H9 (cell line): Measurements from ENCODE around the gene UFSP2. TPM values are rescaled to one million over a fixed set of nuclear protein-coding genes. Genes with fewer than 3 reads are reported as not detected.

ENCODE experiments used
- DNase-seq: peaks from one replicate; pipeline ENCODE4 v3.0.0-alpha.2; 2017
- H2AFZ ChIP-seq: one replicate; pipeline ENCODE4 v1.6.1; 2013; ENCODE audit warnings: mild to moderate bottlenecking, low read length, control low read depth, moderate library complexity
- H2AK5ac ChIP-seq: 2 replicates; pipeline ENCODE4 v1.6.1; 2013; ENCODE audit warnings: low read length, control low read depth, mixed read lengths; ENCODE audit not compliant: insufficient read length
- H2BK120ac ChIP-seq: one replicate; pipeline ENCODE4 v1.6.1; 2013; ENCODE audit warnings: low read depth, mild to moderate bottlenecking, low read length, control low read depth, inconsistent platforms; ENCODE audit not compliant: poor library complexity, severe bottlenecking
- H2BK12ac ChIP-seq: 2 replicates; pipeline ENCODE4 v1.6.1; 2013; ENCODE audit warnings: low read length, control low read depth, mixed read lengths, low read depth; ENCODE audit not compliant: insufficient read length
- H2BK15ac ChIP-seq: 2 replicates; pipeline ENCODE4 v1.6.1; 2013; ENCODE audit warnings: low read depth, low read length, control low read depth
- H2BK20ac ChIP-seq: one replicate; pipeline ENCODE4 v1.6.1; 2013; ENCODE audit warnings: low read depth, mild to moderate bottlenecking, low read length, control low read depth, inconsistent platforms; ENCODE audit not compliant: poor library complexity, severe bottlenecking
- H2BK5ac ChIP-seq: 2 replicates; pipeline ENCODE4 v1.6.1; 2013; ENCODE audit warnings: low read length, control low read depth, mixed read lengths; ENCODE audit not compliant: insufficient read length
- H3K14ac ChIP-seq: 2 replicates; pipeline ENCODE4 v1.6.1; 2013; ENCODE audit warnings: low read length, control low read depth; ENCODE audit not compliant: insufficient read depth
- H3K18ac ChIP-seq: 2 replicates; pipeline ENCODE4 v1.6.1; 2013; ENCODE audit warnings: low read depth, mild to moderate bottlenecking, mixed read lengths, low read length, control low read depth; ENCODE audit not compliant: insufficient read length
- H3K23ac ChIP-seq: 2 replicates; pipeline ENCODE4 v1.6.1; 2013; ENCODE audit warnings: low read length, control low read depth, mixed read lengths, low read depth; ENCODE audit not compliant: insufficient read length
- H3K23me2 ChIP-seq: 2 replicates; pipeline ENCODE4 v1.6.1; 2013; ENCODE audit warnings: low read depth, mild to moderate bottlenecking, mixed read lengths, low read length, control low read depth; ENCODE audit not compliant: insufficient read length, poor library complexity, severe bottlenecking
- H3K27ac ChIP-seq: 2 replicates; pipeline ENCODE4 v1.5.1; 2013; ENCODE audit warnings: low read length, control low read depth, mixed read lengths, low read depth; ENCODE audit not compliant: insufficient read length
- H3K27me3 ChIP-seq: 2 replicates; pipeline ENCODE4 v1.6.1; 2013; ENCODE audit warnings: low read length, control low read depth, inconsistent platforms; ENCODE audit not compliant: insufficient read depth
- H3K4ac ChIP-seq: 2 replicates; pipeline ENCODE4 v1.6.1; 2013; ENCODE audit warnings: low read depth, mild to moderate bottlenecking, control low read depth, inconsistent platforms, low read length, moderate library complexity
- H3K4me1 ChIP-seq: 2 replicates; pipeline ENCODE4 v1.6.1; 2013; ENCODE audit warnings: low read length, control low read depth, inconsistent platforms; ENCODE audit not compliant: insufficient read depth
- H3K4me2 ChIP-seq: 2 replicates; pipeline ENCODE4 v1.6.1; 2013; ENCODE audit warnings: low read length, control low read depth, mixed read lengths; ENCODE audit not compliant: insufficient read length, insufficient read depth
- H3K56ac ChIP-seq: 2 replicates; pipeline ENCODE4 v1.6.1; 2013; ENCODE audit warnings: low read depth, mild to moderate bottlenecking, mixed read lengths, low read length, control low read depth; ENCODE audit not compliant: insufficient read length
- H3K79me1 ChIP-seq: 2 replicates; pipeline ENCODE4 v1.6.1; 2013; ENCODE audit warnings: low read depth, mild to moderate bottlenecking, moderate library complexity, low read length, control low read depth, inconsistent platforms; ENCODE audit not compliant: insufficient read depth, poor library complexity, severe bottlenecking
- H3K79me2 ChIP-seq: 2 replicates; pipeline ENCODE4 v1.6.1; 2013; ENCODE audit warnings: low read length, control low read depth, inconsistent platforms; ENCODE audit not compliant: insufficient read depth
- H3K9ac ChIP-seq: 2 replicates; pipeline ENCODE4 v1.6.1; 2013; ENCODE audit warnings: low read length, control low read depth, mixed read lengths; ENCODE audit not compliant: insufficient read length; ENCODE audit errors: extremely low read depth
- H3K9me3 ChIP-seq: one replicate; pipeline ENCODE4 v1.6.1; 2013; ENCODE audit warnings: low read depth, low read length, inconsistent platforms; ENCODE audit not compliant: control insufficient read depth
- H3T11ph ChIP-seq: one replicate; pipeline ENCODE4 v1.6.1; 2013; ENCODE audit warnings: mild to moderate bottlenecking, low read length, control low read depth, inconsistent platforms
- H4K20me1 ChIP-seq: one replicate; pipeline ENCODE4 v1.6.1; 2013; ENCODE audit not compliant: control insufficient read depth, insufficient read length, insufficient read depth
- H4K5ac ChIP-seq: 2 replicates; pipeline ENCODE4 v1.6.1; 2013; ENCODE audit warnings: low read depth, mild to moderate bottlenecking, mixed read lengths, low read length, control low read depth; ENCODE audit not compliant: insufficient read length
- H4K8ac ChIP-seq: replicated peaks from 2 replicates; pipeline ENCODE4 v1.6.1; 2013; ENCODE audit warnings: low read length, control low read depth, mixed read lengths, low read depth; ENCODE audit not compliant: insufficient read length
- H4K91ac ChIP-seq: 2 replicates; pipeline ENCODE4 v1.6.1; 2013; ENCODE audit warnings: low read depth, mild to moderate bottlenecking, moderate library complexity, mixed read lengths, low read length, control low read depth; ENCODE audit not compliant: insufficient read length
- H3K27ac Mint-ChIP-seq, 3 experiments: 2 replicates in 2 of 3; 3 replicates in 1 of 3; pipeline ENCODE4 v1.8.0; 2020 to 2021; ENCODE audit warnings: mixed read lengths in 3 of 3, mild to moderate bottlenecking in 1 of 3, moderate library complexity in 1 of 3
- H3K27me3 Mint-ChIP-seq: 2 replicates; pipeline ENCODE4 v1.8.0; 2021; ENCODE audit warnings: low read depth, mild to moderate bottlenecking, moderate library complexity, mixed read lengths
- H3K36me3 Mint-ChIP-seq, 3 experiments: 2 replicates in 2 of 3; 3 replicates in 1 of 3; pipeline ENCODE4 v1.8.0; 2020 to 2021; ENCODE audit warnings: low read depth in 3 of 3, mixed read lengths in 3 of 3; ENCODE audit not compliant: insufficient read depth in 1 of 3
- H3K4me1 Mint-ChIP-seq, 2 experiments: 2 replicates each; pipeline ENCODE4 v1.8.0; 2020; ENCODE audit warnings: mixed read lengths in 2 of 2
- H3K4me3 Mint-ChIP-seq, 2 experiments: 2 replicates in 1 of 2; 3 replicates in 1 of 2; pipeline ENCODE4 v1.8.0; 2020 to 2021; ENCODE audit warnings: mild to moderate bottlenecking in 2 of 2, mixed read lengths in 2 of 2, moderate library complexity in 1 of 2
- H3K9me3 Mint-ChIP-seq, 2 experiments: 2 replicates in 1 of 2; 3 replicates in 1 of 2; pipeline ENCODE4 v1.8.0; 2020; ENCODE audit warnings: mild to moderate bottlenecking in 2 of 2, mixed read lengths in 2 of 2, moderate library complexity in 1 of 2
- CTCF ChIP-seq: fragments of 200-600 bp; sonication (generic); conservative IDR thresholded peaks from 3 replicates; pipeline ENCODE4 v1.8.0; 2021; ENCODE audit warnings: antibody characterized with exemption, mild to moderate bottlenecking
- WGBS: extraction: QIAGEN DNeasy Blood & Tissue Kit; methylation state at CpG from one replicate; pipeline ENCODE4 v1.1.7; 2013; ENCODE audit warnings: missing lambda C conversion rate, low lambda C conversion rate, mixed read lengths; ENCODE audit not compliant: insufficient read length; ENCODE audit errors: extremely low coverage; 5-methylcytosine and 5-hydroxymethylcytosine counted together
- total RNA-seq: library from RNA; stranded (reverse); gene quantifications from 2 replicates; pipeline ENCODE4 v1.2.1, GENCODE V29; 2021

The UFSP2 gene
- total RNA-seq, 1 experiment from 2014 or later = 41.1 TPM

- Mint-ChIP-seq H3K4me1 (no peaks in the 10 kb centered on the region), H3K4me3 (no peak overlapping the region), H3K9me3 (no peaks in the 10 kb centered on the region), H3K27ac (no peak overlapping the region), H3K27me3 (no peaks in the 10 kb centered on the region), H3K36me3 (no peaks in the 10 kb centered on the region)
- Histone ChIP-seq H2BK12ac (no peak overlapping the region), H3K18ac (no peak overlapping the region), H3K27me3 (no peaks in the 10 kb centered on the region; the same call in 1 of the 2 replicates), H4K5ac (no peak overlapping the region), H3K9ac (no peak overlapping the region), H4K91ac (no peak overlapping the region), H4K20me1 (no peaks in the 10 kb centered on the region), H3K9me3 (no peaks in the 10 kb centered on the region), H3K27ac (no peak overlapping the region), H2BK120ac (no peak overlapping the region), H2BK15ac (no peak overlapping the region), H3T11ph (no peak overlapping the region), H3K23ac (no peak overlapping the region), H3K4ac (no peak overlapping the region), H4K8ac (no peak overlapping the region), H2BK5ac (no peak overlapping the region), H3K4me1 (no peaks in the 10 kb centered on the region), H3K23me2 (no peaks in the 10 kb centered on the region), H3K79me1 (no peaks in the 10 kb centered on the region), H2AK5ac (no peak overlapping the region), H3K14ac (no peak overlapping the region), H2AFZ (no peak overlapping the region), H2BK20ac (no peak overlapping the region), H3K79me2 (no peaks in the 10 kb centered on the region), H3K4me2 (no peak overlapping the region), H3K56ac (no peak overlapping the region)
- TF ChIP-seq CTCF = no peak
- no CpG with 5 or more reads among the region's 2 CpGs for WGBS
- DNase-seq = no peak
Observed at GRCh38 chr4:185445209-185445608, 19.4 kb upstream of the UFSP2 start.
